ENCODE data around the gene CPTP.

DNA sequence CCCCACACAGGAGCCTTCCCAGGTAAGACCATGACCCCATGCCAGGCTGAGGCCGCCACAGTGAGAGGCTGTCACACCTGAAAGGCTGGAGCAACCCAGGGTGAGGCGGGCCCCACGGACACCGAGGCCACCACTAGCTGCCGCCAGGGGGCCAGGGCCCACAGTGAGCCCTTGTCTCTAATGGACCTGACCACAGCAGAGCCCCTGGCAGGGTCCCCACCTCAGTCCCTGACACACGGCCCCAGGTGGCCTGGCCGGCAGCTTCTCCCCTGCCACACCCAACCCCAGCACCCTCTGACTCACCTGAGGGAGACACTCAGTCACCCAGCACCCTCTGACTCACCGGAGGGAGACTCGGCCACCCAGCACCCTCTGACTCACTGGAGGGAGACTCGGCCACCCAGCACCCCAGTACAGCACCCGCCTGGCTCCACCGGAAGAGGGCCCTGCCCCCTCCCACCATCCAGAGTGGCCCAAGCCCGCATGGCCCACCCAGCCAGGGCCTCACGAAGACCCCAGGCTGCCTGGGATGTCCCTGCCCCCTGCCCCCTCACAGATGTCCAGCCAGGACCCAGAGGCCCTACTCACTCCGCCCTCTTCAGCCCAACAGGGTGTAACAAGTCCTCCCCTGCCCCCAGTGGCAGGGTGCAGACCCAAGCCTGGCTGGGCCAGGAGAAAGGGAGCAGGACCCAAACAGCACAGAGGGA is 20.2 kb downstream of the CPTP start:
- TF ChIP-seq, protein P1, sequence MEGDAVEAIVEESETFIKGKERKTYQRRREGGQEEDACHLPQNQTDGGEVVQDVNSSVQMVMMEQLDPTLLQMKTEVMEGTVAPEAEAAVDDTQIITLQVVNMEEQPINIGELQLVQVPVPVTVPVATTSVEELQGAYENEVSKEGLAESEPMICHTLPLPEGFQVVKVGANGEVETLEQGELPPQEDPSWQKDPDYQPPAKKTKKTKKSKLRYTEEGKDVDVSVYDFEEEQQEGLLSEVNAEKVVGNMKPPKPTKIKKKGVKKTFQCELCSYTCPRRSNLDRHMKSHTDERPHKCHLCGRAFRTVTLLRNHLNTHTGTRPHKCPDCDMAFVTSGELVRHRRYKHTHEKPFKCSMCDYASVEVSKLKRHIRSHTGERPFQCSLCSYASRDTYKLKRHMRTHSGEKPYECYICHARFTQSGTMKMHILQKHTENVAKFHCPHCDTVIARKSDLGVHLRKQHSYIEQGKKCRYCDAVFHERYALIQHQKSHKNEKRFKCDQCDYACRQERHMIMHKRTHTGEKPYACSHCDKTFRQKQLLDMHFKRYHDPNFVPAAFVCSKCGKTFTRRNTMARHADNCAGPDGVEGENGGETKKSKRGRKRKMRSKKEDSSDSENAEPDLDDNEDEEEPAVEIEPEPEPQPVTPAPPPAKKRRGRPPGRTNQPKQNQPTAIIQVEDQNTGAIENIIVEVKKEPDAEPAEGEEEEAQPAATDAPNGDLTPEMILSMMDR (IDR thresholded peaks at IDR 0.05; ENCODE audit: insufficient read depth, low read length, poor library complexity, severe bottlenecking), result peak; percentile 35
- TF ChIP-seq EZH2phosphoT487 (conservative IDR thresholded peaks at IDR 0.05; ENCODE audit: low read length), result no peak
